ENCODE results near the gene BAHCC1. TPM values are rescaled to one million over a fixed set of nuclear protein-coding genes. Genes with fewer than 3 reads are reported as not detected.
"Not testable (repeated sequence)": the region's sequence is repeated elsewhere in the genome, so short reads cannot be mapped to it uniquely, and the experiment has no call there.

Gene BAHCC1
- total RNA-seq, 1 donor from 2014 or later = 2.1 TPM

GRCh38 chr17:81413497-81414135 is 18.4 kb downstream of the BAHCC1 start:
- no peak for DNase-seq (ENCODE audit: low read depth in 2 of 2)

DNA sequence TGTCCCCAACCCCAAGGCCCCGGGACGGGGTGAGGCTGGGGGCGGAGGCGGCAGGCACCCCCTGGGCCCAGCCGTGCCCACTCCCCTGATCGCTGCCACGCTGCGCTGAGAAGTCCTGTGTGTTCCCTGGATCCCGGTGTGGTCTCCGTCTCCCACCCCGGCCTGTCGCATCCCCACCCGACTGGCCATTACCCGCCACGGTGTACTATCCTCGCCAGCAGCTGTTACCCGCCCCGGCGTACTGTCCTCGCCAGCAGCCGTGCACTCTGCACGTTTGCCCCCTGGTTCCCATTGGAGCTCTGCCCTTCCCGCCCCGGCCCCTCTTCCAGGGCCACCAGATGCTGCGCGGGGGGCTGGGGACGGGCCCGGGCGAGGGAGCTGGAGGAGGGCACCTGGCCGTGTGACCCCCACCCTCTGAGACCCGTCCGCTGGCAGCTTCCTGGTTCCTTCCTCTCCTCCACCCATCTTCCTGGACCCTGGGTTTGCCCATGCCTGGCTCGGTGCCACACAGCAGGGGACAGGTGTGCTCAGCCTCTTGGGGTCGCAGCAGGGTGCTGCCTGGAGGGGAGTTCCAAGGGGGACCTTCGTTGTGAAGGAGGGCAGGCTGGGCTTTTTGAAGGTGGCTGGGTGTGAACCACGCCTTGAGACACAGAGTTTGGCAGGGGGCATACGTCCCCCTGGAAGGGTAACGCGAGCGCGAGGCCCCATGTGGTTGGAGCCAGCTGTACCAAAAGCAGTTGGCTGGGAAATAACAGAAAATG is 19.7 kb downstream of the BAHCC1 start:
- DNase-seq (ENCODE audit: low read depth in 2 of 2) = no peak

GRCh38 chr17:81415681-81416080 is 20.4 kb downstream of the BAHCC1 start:
- no peak for DNase-seq (ENCODE audit: low read depth in 2 of 2)

DNA sequence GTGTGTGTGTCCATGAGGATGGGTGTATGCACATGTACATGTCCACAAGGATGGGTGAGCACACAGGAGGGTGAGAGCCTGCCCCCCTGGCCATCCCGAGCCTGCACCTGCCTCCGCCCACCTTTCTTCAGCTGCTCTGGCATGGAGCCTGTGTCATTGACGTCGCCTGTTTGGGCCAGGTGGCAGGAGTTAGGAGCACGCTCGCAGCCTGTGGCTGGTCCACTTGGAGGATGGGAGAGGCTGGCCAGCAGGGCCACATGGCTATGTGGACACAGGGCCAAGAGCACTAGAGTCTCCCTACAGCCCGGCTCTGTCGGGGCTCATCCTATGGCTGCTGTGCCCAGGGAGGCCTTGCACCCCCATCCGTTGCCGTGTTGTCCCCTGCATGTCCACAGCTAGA is 21.4 kb downstream of the BAHCC1 start:
- no peak for DNase-seq (ENCODE audit: low read depth in 2 of 2)

- no peak for DNase-seq (ENCODE audit: low read depth in 2 of 2)
These were observed 22.0 kb downstream of the BAHCC1 start for GRCh38 chr17:81417049-81417878.

DNA sequence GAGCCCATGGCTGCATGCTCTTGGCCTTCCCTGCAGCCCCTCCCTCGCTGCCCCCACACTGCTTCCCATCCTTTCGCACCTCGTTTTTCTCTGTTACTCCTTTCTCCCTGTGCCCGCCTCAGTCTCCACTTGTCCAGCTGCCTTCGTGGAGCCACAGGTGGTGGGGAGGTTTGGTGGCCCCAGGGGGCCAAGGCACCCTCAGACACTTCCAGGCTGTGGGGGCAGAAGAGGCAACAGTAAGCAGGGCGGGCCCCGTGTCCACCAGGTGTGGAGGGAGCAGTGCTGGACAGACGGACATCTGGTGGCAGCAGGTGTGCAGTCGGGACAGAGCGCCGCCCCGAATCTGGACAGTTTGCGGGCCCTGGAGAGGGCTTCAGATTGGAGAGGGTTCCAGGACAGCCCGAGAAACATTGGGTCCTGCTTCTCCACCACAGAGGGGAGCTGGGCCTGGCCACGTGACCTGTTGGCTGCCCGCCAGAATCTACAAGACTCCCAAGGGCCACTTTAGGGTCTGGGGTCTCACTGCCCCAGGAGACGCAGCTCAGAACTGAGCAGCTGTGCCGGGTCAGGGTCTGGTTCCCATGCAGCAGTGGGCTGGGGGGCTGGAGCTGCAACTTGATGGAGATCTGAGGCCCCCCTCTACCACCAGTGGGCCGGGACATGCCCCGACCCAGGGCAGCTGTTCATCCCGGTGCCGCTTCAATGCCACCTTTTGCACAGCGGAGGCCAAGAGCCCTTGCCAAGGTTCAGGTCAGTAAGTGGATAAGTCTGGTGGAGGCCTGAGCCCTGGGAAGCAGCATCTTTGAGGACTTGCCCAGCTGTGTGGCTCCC is 22.8 kb downstream of the BAHCC1 start:
- no peak for DNase-seq (ENCODE audit: low read depth in 2 of 2)

- DNase-seq (ENCODE audit: low read depth in 2 of 2) = no peak
These were observed 23.6 kb downstream of the BAHCC1 start for GRCh38 chr17:81418710-81419318.

DNA sequence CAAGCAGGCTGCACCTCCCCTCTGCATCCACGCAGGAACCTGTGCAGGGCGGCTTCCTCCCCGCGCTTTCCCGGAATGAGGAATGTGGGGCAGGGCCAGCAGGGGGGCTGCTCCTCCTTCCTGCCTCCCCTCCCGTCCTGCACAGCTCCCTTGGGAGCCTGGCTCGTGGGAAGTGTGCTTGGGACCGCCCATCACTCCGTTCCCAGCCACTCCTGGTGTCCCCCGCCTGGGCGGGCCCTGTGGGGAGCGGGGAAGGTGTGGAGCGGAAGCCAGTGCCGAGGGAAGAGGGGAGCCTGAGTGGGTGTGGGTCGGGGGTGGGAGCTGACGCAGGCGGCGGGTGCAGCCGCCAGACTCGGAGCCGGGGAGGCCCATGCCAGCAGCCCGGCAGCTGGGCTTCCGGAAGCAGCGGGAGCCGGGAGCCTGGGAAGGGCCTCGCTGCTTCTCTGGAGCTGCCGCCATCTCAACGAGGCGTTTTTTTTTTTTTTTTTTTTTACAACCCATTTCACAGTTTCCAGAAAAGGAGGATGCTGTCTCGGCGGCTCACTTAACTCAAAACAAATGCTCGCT is 24.1 kb downstream of the BAHCC1 start:
- peak; percentile 64 to 87 for DNase-seq (ENCODE audit: low read depth in 2 of 2)

GRCh38 chr17:81419886-81420768 is 24.9 kb downstream of the BAHCC1 start:
- no peak for DNase-seq (ENCODE audit: low read depth in 2 of 2)

DNA sequence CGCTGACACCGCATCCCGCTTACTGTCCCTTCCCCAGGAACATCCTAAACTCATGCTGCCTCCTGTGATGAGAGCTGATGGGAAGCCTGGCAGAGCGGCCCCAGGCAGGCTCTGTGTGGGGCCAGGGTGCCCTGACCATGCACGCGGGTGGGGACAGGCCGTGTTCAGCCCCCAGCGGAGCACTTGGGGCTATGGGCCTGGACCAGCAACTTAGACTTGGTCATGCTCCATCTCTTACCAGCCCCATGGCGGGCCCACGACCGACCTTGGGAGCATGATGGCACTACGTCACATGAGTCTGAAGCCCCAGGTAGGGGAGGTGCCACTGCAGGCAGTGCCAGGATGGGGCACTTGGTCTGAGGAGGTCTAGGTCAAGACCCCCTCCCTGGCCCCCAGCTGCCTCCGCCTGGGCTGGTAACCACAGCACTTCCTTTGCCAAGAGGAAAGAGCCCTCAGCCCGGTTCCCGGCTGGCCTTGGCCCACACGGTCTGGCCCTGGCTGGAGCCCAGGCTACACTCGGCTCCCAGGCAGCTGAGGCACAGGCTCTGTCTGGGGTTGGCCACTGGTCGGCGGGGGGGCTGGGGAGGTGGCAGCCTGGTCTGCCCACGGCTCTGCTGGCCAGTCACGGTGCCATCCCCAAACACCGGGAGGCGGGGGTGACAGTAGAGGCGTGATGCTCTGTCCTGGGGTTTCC is 25.7 kb downstream of the BAHCC1 start:
- DNase-seq (ENCODE audit: low read depth in 2 of 2) = peak in 1 of 2 donors; percentile 61

- peak; percentile 69 to 95 for DNase-seq (ENCODE audit: low read depth in 2 of 2)
These were observed 27.8 kb downstream of the BAHCC1 start for GRCh38 chr17:81422776-81423697.

DNA sequence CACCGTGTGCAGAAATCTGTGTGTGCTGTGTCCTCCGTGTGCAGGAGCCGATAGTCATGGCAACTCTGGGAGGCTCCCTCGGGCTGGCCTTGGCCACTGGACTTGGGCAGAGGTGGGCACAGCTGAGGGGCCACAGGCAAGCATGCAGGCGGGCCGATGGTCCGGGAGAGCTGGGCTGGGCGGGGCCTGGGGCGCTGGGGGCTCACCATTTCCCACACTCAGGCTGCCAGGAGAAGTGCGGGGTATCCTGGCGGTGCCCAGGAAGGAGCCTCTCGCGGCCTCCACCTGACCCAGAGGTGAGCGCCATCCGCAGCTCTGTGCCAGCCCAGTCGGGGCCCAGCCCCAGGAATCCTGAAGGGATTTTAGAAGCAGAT is 28.4 kb downstream of the BAHCC1 start:
- DNase-seq (ENCODE audit: low read depth in 2 of 2) = no peak

DNA sequence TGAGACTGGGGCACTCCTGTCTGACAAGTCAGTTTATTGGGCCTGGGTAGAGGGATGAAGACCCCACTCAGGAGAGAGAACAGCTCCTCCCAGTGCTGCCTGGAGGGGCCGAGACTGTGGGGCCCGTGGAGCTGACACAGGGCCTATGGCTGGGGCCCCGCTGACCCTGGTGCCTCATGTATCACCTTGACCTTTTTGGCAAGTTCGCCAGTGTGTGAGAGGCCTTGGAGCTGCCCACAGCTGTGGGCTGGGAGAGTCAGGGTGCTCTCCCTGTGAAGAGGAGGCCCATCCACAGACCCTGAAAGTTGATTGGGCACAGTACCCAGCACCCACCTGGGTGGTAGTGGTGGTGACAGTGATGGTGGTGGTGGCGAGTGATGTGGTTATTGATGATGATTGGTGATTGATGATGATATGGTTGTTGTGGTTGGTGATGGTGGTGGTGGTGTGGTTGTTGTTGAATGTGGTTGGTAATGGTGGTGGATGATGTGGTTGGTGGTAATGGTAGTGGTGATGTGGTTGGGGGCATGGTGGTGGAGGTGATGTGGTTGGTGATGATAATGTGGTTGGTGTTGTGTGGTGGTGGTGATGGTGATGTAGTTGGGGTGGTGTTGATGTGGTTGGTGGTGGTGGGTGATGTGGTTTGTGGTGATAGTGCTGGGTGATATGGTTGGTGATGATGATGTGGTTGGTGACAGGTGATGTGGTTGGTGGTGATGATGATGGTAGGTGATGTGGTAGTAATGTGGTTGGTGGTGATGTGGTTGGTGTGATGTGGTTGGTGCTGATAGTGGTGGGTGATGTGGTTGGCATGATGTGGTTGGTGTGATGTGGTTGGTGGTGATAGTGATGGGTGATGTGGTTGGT is 29.1 kb downstream of the BAHCC1 start:
- DNase-seq (ENCODE audit: low read depth in 2 of 2) = no peak

- not testable (repeated sequence) for DNase-seq (ENCODE audit: low read depth in 2 of 2)
These were observed 29.8 kb downstream of the BAHCC1 start for GRCh38 chr17:81425041-81425440.

- not testable (repeated sequence) for DNase-seq (ENCODE audit: low read depth in 2 of 2)
These were observed 30.6 kb downstream of the BAHCC1 start for GRCh38 chr17:81425716-81426392.

Measured in dermis microvascular lymphatic vessel endothelial cell (primary cell).